HFFc6 (cell line): ENCODE results near the gene PPDPF. TPM values are rescaled to one million over a fixed set of nuclear protein-coding genes. Genes with fewer than 3 reads are reported as not detected.

Experiments
- DNase-seq: peaks from one replicate; pipeline ENCODE4 v3.0.0-alpha.2; 2018
- H3K27ac Mint-ChIP-seq: 2 replicates; pipeline ENCODE4 v1.8.0; 2020; ENCODE audit warnings: mild to moderate bottlenecking, mixed read lengths
- H3K27me3 Mint-ChIP-seq: 2 replicates; pipeline ENCODE4 v1.8.0; 2021; ENCODE audit warnings: mild to moderate bottlenecking, moderate library complexity, mixed read lengths; ENCODE audit not compliant: insufficient read depth
- H3K36me3 Mint-ChIP-seq: 2 replicates; pipeline ENCODE4 v1.8.0; 2021; ENCODE audit warnings: low read depth, mixed read lengths
- H3K4me1 Mint-ChIP-seq: 2 replicates; pipeline ENCODE4 v1.8.0; 2020; ENCODE audit warnings: low read depth, mixed read lengths
- H3K4me3 Mint-ChIP-seq: 2 replicates; pipeline ENCODE4 v1.8.0; 2020; ENCODE audit warnings: mild to moderate bottlenecking, moderate library complexity, mixed read lengths
- H3K9me3 Mint-ChIP-seq: 2 replicates; pipeline ENCODE4 v1.8.0; 2020; ENCODE audit warnings: mild to moderate bottlenecking, mixed read lengths
- total RNA-seq, 6 experiments: library from RNA; stranded (reverse); fragmentation: NEBNext Ultra II Directional; extraction: Animal tissue kit (Norgen Biotek cat#: 25700); gene quantifications; 2 replicates in 1 of 6; 3 replicates in 5 of 6; pipeline ENCODE4 v1.2.3, GENCODE V29; 2021
- TF ChIP-seq, protein P1 (sequence below): fragments of 200-600 bp; sonication (generic); IDR thresholded peaks from 2 replicates; pipeline ENCODE4 v1.5.0; 2021; ENCODE audit warnings: antibody characterized with exemption, mild to moderate bottlenecking

Gene PPDPF
- total RNA-seq, 6 experiments from 2014 or later: 388 to 518 (median 443) TPM

- TF ChIP-seq, protein P1, sequence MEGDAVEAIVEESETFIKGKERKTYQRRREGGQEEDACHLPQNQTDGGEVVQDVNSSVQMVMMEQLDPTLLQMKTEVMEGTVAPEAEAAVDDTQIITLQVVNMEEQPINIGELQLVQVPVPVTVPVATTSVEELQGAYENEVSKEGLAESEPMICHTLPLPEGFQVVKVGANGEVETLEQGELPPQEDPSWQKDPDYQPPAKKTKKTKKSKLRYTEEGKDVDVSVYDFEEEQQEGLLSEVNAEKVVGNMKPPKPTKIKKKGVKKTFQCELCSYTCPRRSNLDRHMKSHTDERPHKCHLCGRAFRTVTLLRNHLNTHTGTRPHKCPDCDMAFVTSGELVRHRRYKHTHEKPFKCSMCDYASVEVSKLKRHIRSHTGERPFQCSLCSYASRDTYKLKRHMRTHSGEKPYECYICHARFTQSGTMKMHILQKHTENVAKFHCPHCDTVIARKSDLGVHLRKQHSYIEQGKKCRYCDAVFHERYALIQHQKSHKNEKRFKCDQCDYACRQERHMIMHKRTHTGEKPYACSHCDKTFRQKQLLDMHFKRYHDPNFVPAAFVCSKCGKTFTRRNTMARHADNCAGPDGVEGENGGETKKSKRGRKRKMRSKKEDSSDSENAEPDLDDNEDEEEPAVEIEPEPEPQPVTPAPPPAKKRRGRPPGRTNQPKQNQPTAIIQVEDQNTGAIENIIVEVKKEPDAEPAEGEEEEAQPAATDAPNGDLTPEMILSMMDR: no peak
- H3K4me3 Mint-ChIP-seq: no peak overlapping the region
Measured at GRCh38 chr20:63491078-63491477, 29.5 kb upstream of the PPDPF start.

DNA sequence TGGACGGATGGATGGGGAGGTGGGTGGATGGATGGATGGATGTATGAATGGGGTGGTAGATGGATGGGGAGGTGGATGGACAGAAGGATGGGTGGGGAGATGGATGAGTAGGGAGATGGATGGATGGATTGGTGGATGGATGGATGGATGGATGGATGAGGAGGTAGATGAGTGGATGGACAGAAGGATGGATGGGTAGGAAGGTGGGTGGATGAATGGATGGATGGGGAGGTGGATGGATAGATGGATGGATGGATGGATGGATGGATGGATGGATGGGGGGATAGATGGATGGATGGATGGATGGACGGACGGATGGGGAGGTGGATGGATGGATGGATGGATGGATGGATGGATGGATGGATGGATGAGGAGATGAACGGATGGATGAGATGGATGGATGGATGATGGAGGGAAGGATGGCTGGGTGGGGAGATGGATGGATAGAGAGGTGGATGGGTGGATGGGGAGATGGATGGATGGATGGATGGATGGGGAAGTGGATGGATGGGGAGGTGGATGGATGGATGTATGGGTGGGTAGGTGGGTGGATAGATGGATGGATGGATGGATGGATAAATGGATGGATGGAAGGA, 28.8 kb upstream of the PPDPF start:
- no peak overlapping the region for H3K4me3 Mint-ChIP-seq
- DNase-seq: no peak
- TF ChIP-seq, protein P1: no peak
- H3K27me3 Mint-ChIP-seq: peaks cover 6% of the 10 kb centered on the region
- no peaks in the 10 kb centered on the region for H3K36me3 Mint-ChIP-seq
- H3K9me3 Mint-ChIP-seq: peaks cover 5% of the 10 kb centered on the region; the same call in 1 of the 2 replicates
- H3K27ac Mint-ChIP-seq: no peak overlapping the region
- H3K4me1 Mint-ChIP-seq: no peaks in the 10 kb centered on the region

More at GRCh38 chr20:63491078-63491477, 29.5 kb upstream of the PPDPF start:
- Mint-ChIP-seq H3K27me3 (peaks cover 9% of the 10 kb centered on the region), H3K27ac (no peak overlapping the region), H3K4me1 (no peaks in the 10 kb centered on the region), H3K9me3 (peaks cover 5% of the 10 kb centered on the region; the same call in 1 of the 2 replicates), H3K36me3 (no peaks in the 10 kb centered on the region)
- no peak for DNase-seq

- no peaks in the 10 kb centered on the region for H3K4me1 Mint-ChIP-seq
- peaks cover 6% of the 10 kb centered on the region for H3K27me3 Mint-ChIP-seq
- no peaks in the 10 kb centered on the region for H3K36me3 Mint-ChIP-seq
- H3K9me3 Mint-ChIP-seq: peaks cover 5% of the 10 kb centered on the region; the same call in 1 of the 2 replicates
- TF ChIP-seq, protein P1: no peak
- DNase-seq: no peak
- no peak overlapping the region for H3K27ac Mint-ChIP-seq
- no peak overlapping the region for H3K4me3 Mint-ChIP-seq
Measured at GRCh38 chr20:63492518-63492917, 28.0 kb upstream of the PPDPF start.

GRCh38 chr20:63492982-63493381, 27.6 kb upstream of the PPDPF start:
- Mint-ChIP-seq H3K36me3 (no peaks in the 10 kb centered on the region), H3K27ac (no peak overlapping the region), H3K4me1 (no peaks in the 10 kb centered on the region), H3K9me3 (peaks cover 5% of the 10 kb centered on the region; the same call in 1 of the 2 replicates), H3K27me3 (peaks cover 6% of the 10 kb centered on the region), H3K4me3 (no peak overlapping the region)
- TF ChIP-seq, protein P1: no peak
- no peak for DNase-seq

DNA sequence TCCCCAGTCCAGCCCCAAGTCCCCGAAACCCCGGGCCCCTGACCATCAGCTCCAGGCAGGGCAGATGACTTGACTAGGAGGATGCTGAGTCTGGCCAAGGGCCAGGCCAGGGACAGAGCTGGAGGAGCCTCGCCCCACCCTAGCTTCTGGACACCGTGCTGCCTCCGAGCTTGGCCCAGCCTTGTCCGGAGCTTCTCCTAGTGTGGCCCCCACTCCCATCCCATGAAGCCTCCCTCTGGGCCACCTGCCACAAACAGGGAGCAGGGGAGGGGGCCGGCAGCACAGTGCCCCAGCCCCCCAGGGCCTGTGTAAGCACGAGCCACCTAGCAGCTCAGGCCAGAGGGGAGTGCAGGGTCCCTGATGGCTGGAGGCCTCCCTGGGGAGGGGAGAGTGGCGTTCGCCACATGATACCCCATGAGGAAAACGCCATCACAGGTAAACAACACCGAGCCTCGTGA, 27.0 kb upstream of the PPDPF start:
- Mint-ChIP-seq H3K27ac (no peak overlapping the region), H3K27me3 (peaks cover 6% of the 10 kb centered on the region), H3K4me3 (no peak overlapping the region), H3K9me3 (peaks cover 5% of the 10 kb centered on the region; the same call in 1 of the 2 replicates), H3K36me3 (no peaks in the 10 kb centered on the region), H3K4me1 (no peaks in the 10 kb centered on the region)
- TF ChIP-seq, protein P1: no peak
- no peak for DNase-seq
